ENCODE data around the gene RSPH10B2.
"Not testable (repeated sequence)": the region's sequence is repeated elsewhere in the genome, so short reads cannot be mapped to it uniquely, and the experiment has no call there.

The RSPH10B2 gene

DNA sequence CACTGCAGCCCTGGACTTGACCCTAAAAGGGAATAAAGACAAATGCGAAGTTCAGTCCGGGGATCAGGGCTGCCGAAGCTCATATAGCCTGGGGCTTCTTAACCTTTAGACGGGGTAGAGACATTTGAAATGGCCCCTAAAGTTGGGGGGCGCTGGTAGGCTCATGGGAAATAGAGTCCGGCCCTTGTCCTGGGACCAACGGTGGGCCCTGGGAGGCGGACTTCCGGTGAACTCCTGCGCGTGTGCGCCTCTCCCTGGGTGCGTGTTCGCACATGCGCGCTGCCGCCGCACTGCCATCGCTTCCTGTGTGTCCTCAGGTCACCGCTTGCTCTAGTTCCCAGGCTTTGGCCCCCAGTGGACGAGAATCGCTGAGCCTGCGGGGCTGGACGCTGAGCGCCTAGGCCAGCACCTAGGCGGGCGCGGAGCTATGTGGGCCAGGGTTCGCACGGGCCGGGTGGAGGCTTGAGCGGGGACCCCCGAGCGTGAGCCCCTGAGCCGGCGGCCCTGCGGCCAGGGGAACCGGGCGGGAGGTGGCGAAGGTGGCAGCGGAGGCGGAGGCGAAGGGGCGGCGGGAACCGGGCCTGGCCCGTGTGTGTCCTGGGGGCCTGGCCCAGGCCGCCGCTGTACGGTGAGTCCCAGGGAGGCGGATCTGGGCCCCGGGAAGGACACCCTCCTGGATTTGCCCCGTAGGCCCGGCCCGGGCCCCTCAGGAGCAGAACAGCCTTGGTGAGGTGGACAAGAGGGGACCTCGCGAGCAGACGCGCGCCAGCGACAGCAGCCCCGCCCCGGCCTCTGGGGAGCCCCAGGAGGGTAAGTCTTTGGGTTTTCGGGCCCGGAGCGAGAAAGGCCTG is 24.2 kb upstream of the RSPH10B2 start:
- no peaks in the 10 kb centered on the region for H3K27me3 ChIP-seq (ENCODE audit: control insufficient read depth, low read length)
- H3K36me3 ChIP-seq (ENCODE audit: control insufficient read depth, low read length) = peaks cover 42% of the 10 kb centered on the region
- TF ChIP-seq, protein P1, sequence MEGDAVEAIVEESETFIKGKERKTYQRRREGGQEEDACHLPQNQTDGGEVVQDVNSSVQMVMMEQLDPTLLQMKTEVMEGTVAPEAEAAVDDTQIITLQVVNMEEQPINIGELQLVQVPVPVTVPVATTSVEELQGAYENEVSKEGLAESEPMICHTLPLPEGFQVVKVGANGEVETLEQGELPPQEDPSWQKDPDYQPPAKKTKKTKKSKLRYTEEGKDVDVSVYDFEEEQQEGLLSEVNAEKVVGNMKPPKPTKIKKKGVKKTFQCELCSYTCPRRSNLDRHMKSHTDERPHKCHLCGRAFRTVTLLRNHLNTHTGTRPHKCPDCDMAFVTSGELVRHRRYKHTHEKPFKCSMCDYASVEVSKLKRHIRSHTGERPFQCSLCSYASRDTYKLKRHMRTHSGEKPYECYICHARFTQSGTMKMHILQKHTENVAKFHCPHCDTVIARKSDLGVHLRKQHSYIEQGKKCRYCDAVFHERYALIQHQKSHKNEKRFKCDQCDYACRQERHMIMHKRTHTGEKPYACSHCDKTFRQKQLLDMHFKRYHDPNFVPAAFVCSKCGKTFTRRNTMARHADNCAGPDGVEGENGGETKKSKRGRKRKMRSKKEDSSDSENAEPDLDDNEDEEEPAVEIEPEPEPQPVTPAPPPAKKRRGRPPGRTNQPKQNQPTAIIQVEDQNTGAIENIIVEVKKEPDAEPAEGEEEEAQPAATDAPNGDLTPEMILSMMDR (IDR thresholded peaks at IDR 0.05; ENCODE audit: low read depth, low read length, poor library complexity, severe bottlenecking) = no peak
- no peak for TF ChIP-seq EZH2phosphoT487 (IDR thresholded peaks at IDR 0.05; ENCODE audit: borderline replicate concordance, low read length)
- H3K4me3 ChIP-seq (ENCODE audit: low read length) = peak overlapping the region; percentile 88
- H3K9me3 ChIP-seq (ENCODE audit: control insufficient read depth, insufficient read depth, low read length) = no peaks in the 10 kb centered on the region
- H3K27ac ChIP-seq (ENCODE audit: low read depth, low read length) = peak overlapping the region; percentile 36
- peak overlapping the region; percentile 71 for H3K4me2 ChIP-seq (ENCODE audit: low read length)
- H4K20me1 ChIP-seq (ENCODE audit: control insufficient read depth, insufficient read depth, low read depth, low read length) = peaks cover 4% of the 10 kb centered on the region; the same call in 1 of the 2 replicates
- H3F3A ChIP-seq (ENCODE audit: control insufficient read depth, insufficient read depth) = no peaks in the 10 kb centered on the region
- no peaks in the 10 kb centered on the region for H3K9me2 ChIP-seq (replicated peaks; ENCODE audit: control insufficient read depth, low read length)
- peaks cover 38% of the 10 kb centered on the region for H3K79me2 ChIP-seq (ENCODE audit: control insufficient read depth, low read length)
- peaks cover 35% of the 10 kb centered on the region for H3K4me1 ChIP-seq (ENCODE audit: control insufficient read depth, low read length)

DNA sequence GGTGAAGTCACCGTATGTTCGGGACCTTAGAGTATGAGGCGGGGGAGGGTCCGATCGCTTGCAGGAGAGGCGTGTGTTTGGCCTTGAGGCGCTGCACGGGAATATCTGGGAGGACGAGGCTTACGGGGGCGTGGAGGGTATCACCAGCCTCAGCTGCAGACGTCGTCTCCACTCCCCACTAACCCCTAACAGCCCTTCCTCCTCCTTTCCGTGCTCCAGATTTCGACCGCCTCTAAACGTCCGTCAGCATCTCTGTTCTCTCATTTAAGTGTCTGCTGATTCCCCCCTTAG is 23.6 kb upstream of the RSPH10B2 start:
- Histone ChIP-seq H3K9me3 (ENCODE audit: control insufficient read depth, insufficient read depth, low read length) (no peaks in the 10 kb centered on the region), H3K79me2 (ENCODE audit: control insufficient read depth, low read length) (peaks cover 38% of the 10 kb centered on the region), H3K27ac (ENCODE audit: low read depth, low read length) (0 out of 2 replicates have a peak overlapping the region, but pooled peaks have one; percentile 36), H3K4me3 (ENCODE audit: low read length) (peak overlapping the region; percentile 88), H3K9me2 (replicated peaks; ENCODE audit: control insufficient read depth, low read length) (no peaks in the 10 kb centered on the region), H4K20me1 (ENCODE audit: control insufficient read depth, insufficient read depth, low read depth, low read length) (peaks cover 4% of the 10 kb centered on the region; the same call in 1 of the 2 replicates), H3K36me3 (ENCODE audit: control insufficient read depth, low read length) (peaks cover 48% of the 10 kb centered on the region), H3K4me2 (ENCODE audit: low read length) (peak overlapping the region; percentile 71), H3K4me1 (ENCODE audit: control insufficient read depth, low read length) (peaks cover 29% of the 10 kb centered on the region), H3K27me3 (ENCODE audit: control insufficient read depth, low read length) (no peaks in the 10 kb centered on the region), H3F3A (ENCODE audit: control insufficient read depth, insufficient read depth) (no peaks in the 10 kb centered on the region)
- TF ChIP-seq, protein P1 (IDR thresholded peaks at IDR 0.05; ENCODE audit: low read depth, low read length, poor library complexity, severe bottlenecking) = no peak
- no peak for TF ChIP-seq EZH2phosphoT487 (IDR thresholded peaks at IDR 0.05; ENCODE audit: borderline replicate concordance, low read length)

DNA sequence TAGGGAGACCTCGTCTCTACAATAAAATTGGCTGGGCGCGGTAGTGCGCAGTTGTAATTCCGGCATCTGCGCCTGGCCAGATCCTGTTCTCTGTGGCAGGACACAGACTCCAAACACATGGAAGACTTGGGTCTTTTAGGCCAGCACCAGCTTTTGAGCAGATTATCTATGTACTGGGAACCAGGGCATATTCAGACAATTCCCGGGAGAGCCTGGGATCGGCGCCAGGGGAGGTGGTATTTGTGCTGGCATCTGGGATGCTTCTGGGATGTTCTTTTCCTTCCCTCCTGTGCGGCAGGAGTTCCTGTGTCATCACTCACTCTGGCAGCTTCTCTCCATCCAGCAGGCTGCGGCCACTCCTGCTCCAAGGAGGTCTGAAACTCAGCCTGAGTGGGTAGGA is 15.5 kb upstream of the RSPH10B2 start:
- not testable (repeated sequence) for H3F3A ChIP-seq (ENCODE audit: control insufficient read depth, insufficient read depth); H4K20me1 ChIP-seq (ENCODE audit: control insufficient read depth, insufficient read depth, low read depth, low read length); H3K4me2 ChIP-seq (ENCODE audit: low read length); H3K9me2 ChIP-seq (replicated peaks; ENCODE audit: control insufficient read depth, low read length); H3K9me3 ChIP-seq (ENCODE audit: control insufficient read depth, insufficient read depth, low read length); H3K27ac ChIP-seq (ENCODE audit: low read depth, low read length); H3K4me3 ChIP-seq (ENCODE audit: low read length); H3K27me3 ChIP-seq (ENCODE audit: control insufficient read depth, low read length); H3K4me1 ChIP-seq (ENCODE audit: control insufficient read depth, low read length)
- Histone ChIP-seq H3K36me3 (ENCODE audit: control insufficient read depth, low read length) (peaks cover 55% of the 10 kb centered on the region), H3K79me2 (ENCODE audit: control insufficient read depth, low read length) (peaks cover 31% of the 10 kb centered on the region)

DNA sequence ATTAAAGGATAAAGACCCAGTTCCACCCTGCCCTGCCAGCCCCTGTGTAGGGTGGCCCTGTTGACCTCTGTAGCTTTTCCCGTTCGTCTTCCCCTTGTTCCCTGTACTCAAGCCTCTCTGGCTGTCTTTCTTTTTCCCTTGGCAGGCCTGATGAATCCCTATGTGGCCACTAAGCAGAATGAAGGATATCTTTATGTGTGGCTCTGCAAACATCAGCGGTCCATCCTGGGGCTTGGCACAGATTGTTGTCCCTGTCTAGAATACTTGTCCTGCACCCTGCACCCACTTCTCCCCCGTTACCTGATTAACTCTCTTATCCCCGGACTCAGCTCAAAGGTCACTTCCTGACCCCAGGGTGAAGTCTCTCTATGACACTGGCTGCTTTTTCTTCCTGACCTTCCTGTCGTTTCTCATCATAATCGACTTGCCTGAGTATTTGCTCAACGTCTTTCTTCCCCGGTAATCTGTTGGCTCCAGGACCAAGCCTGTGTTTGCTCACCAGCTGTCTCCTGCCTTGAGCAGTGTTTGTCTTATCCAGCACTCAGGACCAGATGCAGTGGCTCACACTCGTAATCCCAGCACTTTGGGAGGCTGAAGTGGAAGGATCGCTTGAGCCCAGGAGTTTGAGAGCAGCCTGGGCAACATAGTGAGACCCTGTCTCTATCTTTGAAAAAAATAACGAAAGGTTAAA is 9.3 kb upstream of the RSPH10B2 start:
- H3K9me3 ChIP-seq (ENCODE audit: control insufficient read depth, insufficient read depth, low read length); H4K20me1 ChIP-seq (ENCODE audit: control insufficient read depth, insufficient read depth, low read depth, low read length); H3K79me2 ChIP-seq (ENCODE audit: control insufficient read depth, low read length); H3K9me2 ChIP-seq (replicated peaks; ENCODE audit: control insufficient read depth, low read length); H3K27ac ChIP-seq (ENCODE audit: low read depth, low read length); H3K36me3 ChIP-seq (ENCODE audit: control insufficient read depth, low read length); H3K4me3 ChIP-seq (ENCODE audit: low read length); H3K4me2 ChIP-seq (ENCODE audit: low read length); H3K27me3 ChIP-seq (ENCODE audit: control insufficient read depth, low read length); H3K4me1 ChIP-seq (ENCODE audit: control insufficient read depth, low read length); H3F3A ChIP-seq (ENCODE audit: control insufficient read depth, insufficient read depth): not testable (repeated sequence)

DNA sequence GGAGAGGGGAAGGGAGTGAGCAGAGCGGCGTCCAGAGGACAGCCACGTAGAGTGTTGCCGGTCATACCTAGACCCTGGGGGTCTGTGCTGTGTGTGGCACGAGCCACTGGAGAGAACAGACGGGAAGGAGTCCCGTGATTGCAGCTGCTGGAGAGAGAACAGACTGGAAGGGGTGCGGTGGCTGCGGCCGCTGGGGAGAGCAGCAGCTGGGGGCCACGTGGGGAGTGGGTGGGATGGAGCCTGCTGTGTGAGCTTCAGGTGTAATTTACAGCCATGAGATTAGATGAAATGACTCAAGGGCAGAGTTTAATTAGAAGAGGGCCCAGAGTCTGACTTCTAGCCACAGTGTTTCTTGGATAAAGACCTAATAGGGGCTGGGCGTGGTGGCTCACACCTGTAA is 4.6 kb upstream of the RSPH10B2 start:
- H3K27me3 ChIP-seq (ENCODE audit: control insufficient read depth, low read length); H3K36me3 ChIP-seq (ENCODE audit: control insufficient read depth, low read length); H3K79me2 ChIP-seq (ENCODE audit: control insufficient read depth, low read length); H3K9me3 ChIP-seq (ENCODE audit: control insufficient read depth, insufficient read depth, low read length); H3K4me3 ChIP-seq (ENCODE audit: low read length); H3K9me2 ChIP-seq (replicated peaks; ENCODE audit: control insufficient read depth, low read length); H3F3A ChIP-seq (ENCODE audit: control insufficient read depth, insufficient read depth); H3K4me1 ChIP-seq (ENCODE audit: control insufficient read depth, low read length); H4K20me1 ChIP-seq (ENCODE audit: control insufficient read depth, insufficient read depth, low read depth, low read length); H3K4me2 ChIP-seq (ENCODE audit: low read length); H3K27ac ChIP-seq (ENCODE audit: low read depth, low read length): not testable (repeated sequence)

DNA sequence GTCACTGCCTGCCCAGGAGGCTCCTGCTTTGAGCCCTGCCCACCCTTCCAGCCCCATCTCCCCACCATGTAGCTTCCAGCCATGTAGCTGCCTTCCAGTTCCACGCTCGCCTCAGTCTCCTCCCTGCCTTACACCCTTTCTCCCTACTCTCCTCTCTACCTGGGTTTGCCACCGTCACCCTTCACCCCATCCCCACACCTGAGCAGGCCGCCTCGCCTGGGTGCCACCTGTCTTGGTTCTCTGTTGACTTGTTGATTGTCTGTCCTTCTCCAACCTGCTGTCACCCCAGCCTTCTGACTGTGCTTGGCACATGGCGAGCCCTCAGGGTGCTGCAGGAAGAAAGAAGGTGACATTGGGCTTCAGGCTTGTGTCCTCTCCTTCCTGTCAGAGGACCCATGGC is 3.7 kb upstream of the RSPH10B2 start:
- H3K79me2 ChIP-seq (ENCODE audit: control insufficient read depth, low read length); H3K36me3 ChIP-seq (ENCODE audit: control insufficient read depth, low read length): not testable (repeated sequence)

More for the DNA sequence above, 3.7 kb upstream of the RSPH10B2 start:
- H3K27me3 ChIP-seq (ENCODE audit: control insufficient read depth, low read length); H3F3A ChIP-seq (ENCODE audit: control insufficient read depth, insufficient read depth); H3K4me1 ChIP-seq (ENCODE audit: control insufficient read depth, low read length); H4K20me1 ChIP-seq (ENCODE audit: control insufficient read depth, insufficient read depth, low read depth, low read length); H3K4me3 ChIP-seq (ENCODE audit: low read length); H3K9me3 ChIP-seq (ENCODE audit: control insufficient read depth, insufficient read depth, low read length); H3K27ac ChIP-seq (ENCODE audit: low read depth, low read length); H3K9me2 ChIP-seq (replicated peaks; ENCODE audit: control insufficient read depth, low read length); H3K4me2 ChIP-seq (ENCODE audit: low read length): not testable (repeated sequence)

Measured in DOHH2 (cell line).